Stomach (tissue), 4 donors: Measurements from ENCODE around the gene DCST1.
A peak's percentile ranks its signal among the peaks of the same experiment; 100 is the strongest.

Experiments used
- CTCF ChIP-seq, 7 experiments: fragments of 450-650 bp in 4 of 7; fragments of 200-600 bp in 3 of 7; sonication (generic) in 3 of 7; IDR thresholded peaks; one replicate each; pipeline ENCODE4 v1.5.1; 2016 to 2019; ENCODE audit warnings: antibody characterized with exemption in 7 of 7, control low read depth in 2 of 7, mild to moderate bottlenecking in 1 of 7
- EP300 ChIP-seq: sonication (generic); formaldehyde crosslinking; IDR thresholded peaks from one replicate; pipeline ENCODE4 v1.6.1; 2017; ENCODE audit warnings: antibody characterized with exemption
- POLR2A ChIP-seq, 4 donors: fragments of 450-650 bp; IDR thresholded peaks; one replicate each; pipeline ENCODE4 v1.6.1; 2016; ENCODE audit warnings: antibody characterized with exemption in 4 of 4, control low read depth in 2 of 4, mild to moderate bottlenecking in 1 of 4, moderate library complexity in 1 of 4

GRCh38 chr1:155005076-155006011 is 28.3 kb upstream of the DCST1 start:
- TF ChIP-seq CTCF (IDR thresholded peaks at IDR 0.05) = no peak
- no peak for TF ChIP-seq EP300
- peak in 1 of 4 donors; percentile 18 for TF ChIP-seq POLR2A (IDR thresholded peaks at IDR 0.05)
